NB4 (cell line): ENCODE data around the gene DTNA.

ENCODE experiments used
- CTCF ChIP-seq: IDR thresholded peaks from one replicate; pipeline ENCODE4 v1.5.1; 2012; ENCODE audit warnings: low read depth, low read length
- POLR2A ChIP-seq: IDR thresholded peaks from 2 replicates; pipeline ENCODE4 v1.6.1; 2011; ENCODE audit warnings: mild to moderate bottlenecking; ENCODE audit not compliant: insufficient read length; ENCODE audit errors: extremely low read depth

GRCh38 chr18:34660572-34660971 is 49.5 kb upstream of the DTNA start:
- no peak for TF ChIP-seq CTCF
- TF ChIP-seq POLR2A, result no peak
